HCEC 1CT (cell line): ENCODE results near the gene BMP6.

Experiments
- DNase-seq: peaks from one replicate; pipeline ENCODE4 v3.0.0-alpha.2; 2017

The BMP6 gene

GRCh38 chr6:7725849-7726415 lies at the start of gene BMP6:
Gene BMP6 (plus strand): TSS chr6:7726099. CDS start chr6:7726956, 857 bp downstream.
- DNase-seq = peak; percentile 79

- no peak for DNase-seq
Observed at GRCh38 chr6:7677229-7677628, 48.7 kb upstream of the BMP6 start.

- DNase-seq = no peak
Observed at GRCh38 chr6:7680393-7681075, 45.4 kb upstream of the BMP6 start.

GRCh38 chr6:7681449-7681848 lies 44.5 kb upstream of the BMP6 start:
- no peak for DNase-seq

GRCh38 chr6:7684076-7684475 lies 41.8 kb upstream of the BMP6 start:
- no peak for DNase-seq

- no peak for DNase-seq
Observed at GRCh38 chr6:7684843-7685242, 41.1 kb upstream of the BMP6 start.

GRCh38 chr6:7685276-7685675 lies 40.6 kb upstream of the BMP6 start:
- DNase-seq = no peak

- no peak for DNase-seq
Observed at GRCh38 chr6:7687145-7688111, 38.5 kb upstream of the BMP6 start.

- no peak for DNase-seq
Observed at GRCh38 chr6:7691021-7691420, 34.9 kb upstream of the BMP6 start.

- DNase-seq = peak; percentile 11
Observed at GRCh38 chr6:7691675-7692452, 34.0 kb upstream of the BMP6 start.

- no peak for DNase-seq
Observed at GRCh38 chr6:7692453-7692784, 33.5 kb upstream of the BMP6 start.

- no peak for DNase-seq
Observed at GRCh38 chr6:7693827-7694226, 32.1 kb upstream of the BMP6 start.

- DNase-seq = no peak
Observed at GRCh38 chr6:7696061-7696460, 29.8 kb upstream of the BMP6 start.

GRCh38 chr6:7697432-7697819 lies 28.5 kb upstream of the BMP6 start:
- DNase-seq = peak; percentile 3

GRCh38 chr6:7697820-7698623 lies 27.9 kb upstream of the BMP6 start:
- DNase-seq = peak; percentile 83

- DNase-seq = no peak
Observed at GRCh38 chr6:7701212-7701834, 24.6 kb upstream of the BMP6 start.

GRCh38 chr6:7703148-7703680 lies 22.7 kb upstream of the BMP6 start:
- DNase-seq = no peak

GRCh38 chr6:7705483-7705882 lies 20.4 kb upstream of the BMP6 start:
- no peak for DNase-seq

GRCh38 chr6:7706269-7706668 lies 19.6 kb upstream of the BMP6 start:
- no peak for DNase-seq

- DNase-seq = no peak
Observed at GRCh38 chr6:7707787-7708186, 18.1 kb upstream of the BMP6 start.

GRCh38 chr6:7719364-7719850 lies 6.5 kb upstream of the BMP6 start:
- DNase-seq = no peak
